Esophagus squamous epithelium (tissue), 5 donors: ENCODE data around the gene LEKR1. TPM values are rescaled to one million over a fixed set of nuclear protein-coding genes. Genes with fewer than 3 reads are reported as not detected.

Experiments used
- DNase-seq: peaks from one replicate; lab custom pipeline; 2025; lab: John Stamatoyannopoulos, UW
- H3K27ac ChIP-seq, 4 donors: fragments of 200-600 bp; sonication (generic); one replicate each; pipeline ENCODE4 v1.5.1; 2016 to 2019; ENCODE audit warnings: mild to moderate bottlenecking in 1 of 4
- H3K27me3 ChIP-seq, 4 donors: fragments of 200-600 bp; sonication (generic); 1 replicate in 3 of 4; 2 replicates in 1 of 4; pipeline versions ENCODE4 v1.5.1 to v1.6.0; 2017 to 2021; ENCODE audit warnings: antibody characterized with exemption in 1 of 4
- H3K36me3 ChIP-seq, 3 donors: fragments of 200-600 bp; sonication (generic); one replicate each; pipeline ENCODE4 v1.5.1; 2016 to 2019
- H3K4me1 ChIP-seq, 3 donors: fragments of 200-600 bp; sonication (generic); one replicate each; pipeline ENCODE4 v1.5.1; 2017 to 2019
- H3K4me3 ChIP-seq, 4 donors: fragments of 200-600 bp; sonication (generic); 1 replicate in 3 of 4; 2 replicates in 1 of 4; pipeline ENCODE4 v1.5.1; 2016 to 2019; ENCODE audit warnings: mild to moderate bottlenecking in 2 of 4, moderate library complexity in 1 of 4
- H3K9me3 ChIP-seq, 3 donors: fragments of 200-600 bp; sonication (generic); one replicate each; pipeline ENCODE4 v1.5.1; 2016 to 2019
- POLR2A ChIP-seq, 4 donors: fragments of 450-650 bp; IDR thresholded peaks; one replicate each; pipeline ENCODE4 v1.6.1; 2017; ENCODE audit warnings: antibody characterized with exemption in 4 of 4, mild to moderate bottlenecking in 4 of 4, moderate library complexity in 3 of 4
- WGBS, 2 donors: methylation state at CpG; one replicate each; pipeline ENCODE4 v1.1.5; 2018; 5-methylcytosine and 5-hydroxymethylcytosine counted together
- intact Hi-C: fragments of 100-400 bp; cut with DNase I; formaldehyde crosslinking; loops from one replicate; pipeline ENCODE4 v1.15.0; 2022
- total RNA-seq, 4 donors: library from RNA; depleted of rRNA; stranded (reverse); fragments of >200 nt; gene quantifications; one replicate each; pipeline ENCODE4 v1.1.0, GENCODE V29; 2016
- TF ChIP-seq, protein P1 (sequence below), 6 experiments: fragments of 450-650 bp in 4 of 6; fragments of 200-600 bp in 2 of 6; sonication (generic) in 2 of 6; IDR thresholded peaks; one replicate each; pipeline ENCODE4 v1.5.1; 2016 to 2019; ENCODE audit warnings: antibody characterized with exemption in 6 of 6, mild to moderate bottlenecking in 4 of 6, moderate library complexity in 4 of 6
- donor health status: DM: yes; HTN: yes; CAD: no.

The LEKR1 gene
- total RNA-seq, 4 donors from 2014 or later = 0.15 to 1.1 (median 0.57) TPM; not detected in 1

DNA sequence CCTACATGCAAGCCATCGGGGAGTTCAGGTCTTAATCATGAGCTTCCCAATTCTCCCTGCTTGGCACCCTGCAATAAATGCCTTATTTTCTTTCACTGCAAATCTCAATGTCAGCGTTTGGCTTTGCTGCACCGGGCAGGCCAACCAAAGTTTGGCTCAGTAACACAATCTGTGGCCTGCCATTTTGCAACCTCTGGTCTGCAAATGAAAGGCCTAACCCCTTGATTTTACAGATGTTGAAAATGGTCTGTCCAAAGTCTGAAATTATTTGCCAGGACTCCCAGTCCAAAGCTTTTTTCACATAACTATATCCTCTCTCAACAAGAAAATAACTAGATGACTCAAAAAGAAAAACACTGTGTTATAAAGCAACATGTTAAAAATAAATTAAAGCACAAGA is 34.0 kb upstream of the LEKR1 start:
- no peaks in the 10 kb centered on the region for H3K27me3 ChIP-seq
- no peak overlapping the region for H3K4me3 ChIP-seq
- WGBS, 2 donors = 87 to 96% methylated on average over 3 of the region's 3 CpGs
- intact Hi-C loops = no loop called here
- H3K36me3 ChIP-seq = no peaks in the 10 kb centered on the region
- peaks cover 0 to 35% (median 0%) of the 10 kb centered on the region in 3 donors for H3K4me1 ChIP-seq
- H3K9me3 ChIP-seq = no peaks in the 10 kb centered on the region
- no peak overlapping the region for H3K27ac ChIP-seq
- DNase-seq = no peak
- TF ChIP-seq, protein P1, sequence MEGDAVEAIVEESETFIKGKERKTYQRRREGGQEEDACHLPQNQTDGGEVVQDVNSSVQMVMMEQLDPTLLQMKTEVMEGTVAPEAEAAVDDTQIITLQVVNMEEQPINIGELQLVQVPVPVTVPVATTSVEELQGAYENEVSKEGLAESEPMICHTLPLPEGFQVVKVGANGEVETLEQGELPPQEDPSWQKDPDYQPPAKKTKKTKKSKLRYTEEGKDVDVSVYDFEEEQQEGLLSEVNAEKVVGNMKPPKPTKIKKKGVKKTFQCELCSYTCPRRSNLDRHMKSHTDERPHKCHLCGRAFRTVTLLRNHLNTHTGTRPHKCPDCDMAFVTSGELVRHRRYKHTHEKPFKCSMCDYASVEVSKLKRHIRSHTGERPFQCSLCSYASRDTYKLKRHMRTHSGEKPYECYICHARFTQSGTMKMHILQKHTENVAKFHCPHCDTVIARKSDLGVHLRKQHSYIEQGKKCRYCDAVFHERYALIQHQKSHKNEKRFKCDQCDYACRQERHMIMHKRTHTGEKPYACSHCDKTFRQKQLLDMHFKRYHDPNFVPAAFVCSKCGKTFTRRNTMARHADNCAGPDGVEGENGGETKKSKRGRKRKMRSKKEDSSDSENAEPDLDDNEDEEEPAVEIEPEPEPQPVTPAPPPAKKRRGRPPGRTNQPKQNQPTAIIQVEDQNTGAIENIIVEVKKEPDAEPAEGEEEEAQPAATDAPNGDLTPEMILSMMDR (IDR thresholded peaks at IDR 0.05) = no peak
- TF ChIP-seq POLR2A (IDR thresholded peaks at IDR 0.05) = no peak

DNA sequence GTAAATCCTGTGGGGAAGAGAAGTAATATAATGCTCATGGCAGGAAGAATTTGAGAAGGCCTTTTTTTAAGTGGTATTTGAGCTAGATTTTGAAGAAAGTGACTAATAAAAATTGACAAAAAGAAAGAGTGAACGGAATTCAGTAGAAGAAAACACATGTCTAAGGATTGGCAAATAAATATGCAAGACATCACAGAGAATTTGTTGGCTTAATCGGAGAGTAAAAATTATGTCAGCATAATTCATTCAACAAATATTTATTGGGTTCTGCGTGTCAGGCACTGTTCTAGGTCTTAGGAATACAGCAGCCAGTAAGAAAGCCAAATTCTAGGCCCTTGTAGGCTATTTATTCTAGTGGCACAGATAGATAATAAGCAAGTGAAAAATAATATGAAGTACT is 33.6 kb upstream of the LEKR1 start:
- TF ChIP-seq POLR2A (IDR thresholded peaks at IDR 0.05) = no peak
- TF ChIP-seq, protein P1 (IDR thresholded peaks at IDR 0.05) = no peak
- peaks cover 0 to 33% (median 0%) of the 10 kb centered on the region in 3 donors for H3K4me1 ChIP-seq
- H3K27ac ChIP-seq = no peak overlapping the region
- WGBS, 2 donors = 53 to 58% methylated on average over 3 of the region's 3 CpGs
- no peak overlapping the region for H3K4me3 ChIP-seq
- H3K9me3 ChIP-seq = no peaks in the 10 kb centered on the region
- no peak for DNase-seq
- H3K27me3 ChIP-seq = no peaks in the 10 kb centered on the region
- H3K36me3 ChIP-seq = no peaks in the 10 kb centered on the region
- intact Hi-C loops = no loop called here

DNA sequence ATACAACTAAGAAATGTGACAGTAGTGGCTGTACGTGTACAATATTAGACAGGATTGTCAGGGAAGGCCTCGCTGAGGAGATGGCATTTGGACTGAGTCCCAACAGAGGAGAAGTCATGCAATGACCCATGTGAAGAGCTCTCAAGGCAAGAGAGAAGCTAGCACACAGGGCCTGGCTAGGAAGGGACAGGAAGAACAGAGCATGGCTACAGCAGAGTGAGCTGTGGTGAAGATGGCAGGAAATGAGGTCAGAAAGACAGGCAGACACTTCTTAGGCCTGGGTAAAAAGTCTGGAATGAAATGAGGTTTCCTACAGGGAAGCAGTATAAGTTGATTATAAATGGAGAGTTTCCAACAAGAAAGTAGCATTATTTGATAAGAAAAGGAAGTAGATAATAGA is 33.2 kb upstream of the LEKR1 start:
- no peaks in the 10 kb centered on the region for H3K36me3 ChIP-seq
- DNase-seq = no peak
- H3K4me3 ChIP-seq = no peak overlapping the region
- intact Hi-C loops = no loop called here
- peaks cover 0 to 30% (median 0%) of the 10 kb centered on the region in 3 donors for H3K4me1 ChIP-seq
- WGBS, 2 donors = 81 to 92% methylated on average over 2 of the region's 2 CpGs
- no peak for TF ChIP-seq POLR2A (IDR thresholded peaks at IDR 0.05)
- TF ChIP-seq, protein P1 (IDR thresholded peaks at IDR 0.05) = no peak
- H3K27me3 ChIP-seq = no peaks in the 10 kb centered on the region
- no peak overlapping the region for H3K27ac ChIP-seq
- H3K9me3 ChIP-seq = no peaks in the 10 kb centered on the region

DNA sequence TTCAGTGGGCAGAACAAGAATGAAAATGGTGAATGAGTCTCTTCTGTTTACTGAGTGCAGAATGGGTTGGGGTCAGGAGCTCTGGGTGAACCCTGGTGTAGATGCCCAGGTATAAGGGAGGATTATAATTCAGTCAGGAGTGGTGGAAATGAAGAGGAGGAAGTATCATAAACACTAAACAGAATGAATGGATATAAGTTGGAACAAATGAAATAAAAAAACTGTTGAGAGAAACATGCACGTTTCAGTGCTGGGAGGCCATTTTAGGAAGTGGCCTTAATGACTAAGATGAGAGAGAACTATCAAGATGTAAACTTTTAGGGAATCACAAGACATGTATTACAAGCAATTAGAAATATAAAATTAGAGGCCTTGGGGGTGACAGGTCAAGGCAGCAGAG is 32.8 kb upstream of the LEKR1 start:
- Histone ChIP-seq H3K9me3 (no peaks in the 10 kb centered on the region), H3K27me3 (no peaks in the 10 kb centered on the region), H3K4me1 (peaks cover 0 to 25% (median 0%) of the 10 kb centered on the region in 3 donors), H3K36me3 (no peaks in the 10 kb centered on the region), H3K4me3 (no peak overlapping the region), H3K27ac (no peak overlapping the region)
- TF ChIP-seq, protein P1 (IDR thresholded peaks at IDR 0.05) = no peak
- no peak for TF ChIP-seq POLR2A (IDR thresholded peaks at IDR 0.05)
- WGBS, 2 donors = 40 to 55% methylated on average over 1 of the region's 1 CpG
- intact Hi-C loops = no loop called here
- DNase-seq = no peak

DNA sequence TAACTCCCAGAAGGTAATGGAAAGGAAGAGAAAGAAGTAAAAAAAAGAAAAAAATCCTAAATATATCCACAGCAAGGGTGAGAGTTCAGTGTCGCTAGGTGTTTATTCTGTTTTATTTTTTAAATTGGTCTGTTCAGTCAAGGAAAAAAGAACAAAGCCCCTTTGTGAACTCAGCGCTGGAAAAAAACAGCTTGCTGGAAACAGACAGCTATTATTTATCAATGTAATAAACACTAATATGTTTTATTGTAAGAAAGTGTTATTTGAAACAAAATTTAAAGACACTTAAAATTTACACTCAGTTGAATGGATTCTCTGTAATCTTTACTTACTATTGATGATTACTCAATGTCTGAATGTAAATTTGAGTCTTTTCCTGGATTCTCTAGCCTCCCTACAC is 32.3 kb upstream of the LEKR1 start:
- intact Hi-C loops = no loop called here
- TF ChIP-seq, protein P1 (IDR thresholded peaks at IDR 0.05) = no peak
- TF ChIP-seq POLR2A (IDR thresholded peaks at IDR 0.05) = no peak
- Histone ChIP-seq H3K27me3 (no peaks in the 10 kb centered on the region), H3K27ac (no peak overlapping the region), H3K36me3 (no peaks in the 10 kb centered on the region), H3K4me1 (peaks cover 0 to 21% (median 0%) of the 10 kb centered on the region in 3 donors), H3K4me3 (no peak overlapping the region), H3K9me3 (no peaks in the 10 kb centered on the region)
- DNase-seq = no peak
- 89 to 90% methylated on average over 2 of the region's 2 CpGs for WGBS, 2 donors
